ENCODE results near the gene TMEM219. TPM values are rescaled to one million over a fixed set of nuclear protein-coding genes. Genes with fewer than 3 reads are reported as not detected.

Gene TMEM219
- total RNA-seq, 4 donors from 2014 or later, result 48.1 to 120 (median 60.2) TPM

DNA sequence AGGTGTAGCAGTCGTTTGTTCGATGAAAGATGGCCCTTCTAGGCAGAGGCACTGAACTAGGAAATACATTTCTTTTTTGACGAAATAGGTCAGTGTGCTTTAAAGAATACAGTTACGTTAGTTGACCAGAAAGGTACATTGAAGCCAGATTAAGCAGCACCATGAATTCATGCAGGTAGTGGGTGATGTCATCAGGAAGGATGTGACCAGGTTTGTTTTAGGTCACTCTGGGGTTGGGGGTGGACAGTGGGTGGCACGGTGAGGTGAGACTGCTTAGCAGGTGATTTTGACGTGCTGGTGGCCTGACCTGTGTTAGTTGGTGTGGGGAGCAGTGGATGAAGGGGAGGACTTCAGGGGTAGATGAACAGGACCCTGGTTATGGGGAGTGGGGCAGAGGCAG lies 37.7 kb downstream of the TMEM219 start:
- Histone ChIP-seq H3K4me3 (no peak overlapping the region), H3K4me1 (peaks cover 12 to 15% of the 10 kb centered on the region in 2 donors), H3K9me3 (no peaks in the 10 kb centered on the region), H3K27ac (no peak overlapping the region), H3K27me3 (no peaks in the 10 kb centered on the region), H3K36me3 (peaks cover 0 to 27% of the 10 kb centered on the region in 2 donors)
- intact Hi-C loops (cut with DNase I; ENCODE audit: low total_unique reads), result loop anchor here (5.0 to 10.0 kb wide), 5 partner anchors 37 to 1073 kb away; partner anchors contain the start of genes PAGR1, TMEM219, ZNF646 and ZNF668
- no peak for TF ChIP-seq POLR2A (IDR thresholded peaks at IDR 0.05)
- TF ChIP-seq, protein P1, sequence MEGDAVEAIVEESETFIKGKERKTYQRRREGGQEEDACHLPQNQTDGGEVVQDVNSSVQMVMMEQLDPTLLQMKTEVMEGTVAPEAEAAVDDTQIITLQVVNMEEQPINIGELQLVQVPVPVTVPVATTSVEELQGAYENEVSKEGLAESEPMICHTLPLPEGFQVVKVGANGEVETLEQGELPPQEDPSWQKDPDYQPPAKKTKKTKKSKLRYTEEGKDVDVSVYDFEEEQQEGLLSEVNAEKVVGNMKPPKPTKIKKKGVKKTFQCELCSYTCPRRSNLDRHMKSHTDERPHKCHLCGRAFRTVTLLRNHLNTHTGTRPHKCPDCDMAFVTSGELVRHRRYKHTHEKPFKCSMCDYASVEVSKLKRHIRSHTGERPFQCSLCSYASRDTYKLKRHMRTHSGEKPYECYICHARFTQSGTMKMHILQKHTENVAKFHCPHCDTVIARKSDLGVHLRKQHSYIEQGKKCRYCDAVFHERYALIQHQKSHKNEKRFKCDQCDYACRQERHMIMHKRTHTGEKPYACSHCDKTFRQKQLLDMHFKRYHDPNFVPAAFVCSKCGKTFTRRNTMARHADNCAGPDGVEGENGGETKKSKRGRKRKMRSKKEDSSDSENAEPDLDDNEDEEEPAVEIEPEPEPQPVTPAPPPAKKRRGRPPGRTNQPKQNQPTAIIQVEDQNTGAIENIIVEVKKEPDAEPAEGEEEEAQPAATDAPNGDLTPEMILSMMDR (IDR thresholded peaks at IDR 0.05 in 4 of 5, conservative IDR thresholded peaks at IDR 0.05 in 1 of 5), result no peak
- DNase-seq, result no peak
- no peak for ATAC-seq
- in situ Hi-C loops (cut with MboI; ENCODE audit: low sequenced_read_pairs in 4 of 4), result loop anchor here in 1 of 4 donors (25.0 kb wide), 1 partner anchor 312 kb away; the partner anchor contains the start of gene QPRT

DNA sequence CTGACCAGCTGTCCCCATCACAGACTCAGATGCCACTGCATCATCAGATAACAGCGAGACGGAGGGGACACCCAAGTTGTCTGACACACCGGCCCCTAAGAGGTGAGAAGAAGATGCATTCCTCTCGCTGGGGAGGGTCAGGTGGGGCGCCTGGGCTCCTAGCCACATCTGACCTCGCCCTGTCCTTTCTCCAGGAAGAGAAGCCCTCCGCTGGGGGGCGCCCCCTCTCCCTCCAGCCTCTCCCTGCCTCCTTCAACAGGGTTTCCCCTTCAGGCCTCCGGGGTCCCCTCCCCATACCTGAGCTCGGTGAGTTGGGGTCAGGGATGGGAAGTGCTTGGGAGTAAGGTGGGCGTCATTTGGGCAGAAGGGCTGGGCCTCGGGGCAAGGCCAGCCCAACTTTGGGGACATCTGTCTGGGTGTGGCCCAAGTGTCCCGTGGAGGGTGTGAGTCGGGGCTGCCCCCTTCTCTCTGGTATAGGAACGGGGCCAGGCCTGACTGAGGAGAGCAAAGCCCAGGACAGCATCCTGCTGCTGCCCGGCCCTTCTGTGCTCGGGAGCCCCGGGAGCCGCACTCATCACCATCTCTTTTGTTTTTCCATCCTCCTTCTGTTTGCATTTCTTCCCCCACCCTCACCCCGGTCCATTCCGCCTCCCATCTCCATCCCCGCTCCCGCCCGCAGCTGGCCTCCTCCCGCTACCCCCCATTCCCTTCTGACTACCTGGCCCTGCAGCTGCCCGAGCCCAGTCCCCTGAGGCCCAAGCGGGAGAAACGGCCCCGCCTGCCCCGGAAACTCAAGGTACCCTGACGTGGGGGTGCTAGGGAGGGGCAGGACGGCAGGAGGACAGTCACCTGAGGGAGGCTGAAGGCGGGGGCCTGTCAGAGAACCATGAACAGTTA lies 39.1 kb downstream of the TMEM219 start:
- H3K36me3 ChIP-seq, result peaks cover 0 to 27% of the 10 kb centered on the region in 2 donors
- H3K27me3 ChIP-seq, result no peaks in the 10 kb centered on the region
- intact Hi-C loops (cut with DNase I; ENCODE audit: low total_unique reads), result no loop called here
- H3K4me3 ChIP-seq, result no peak overlapping the region
- H3K4me1 ChIP-seq, result peaks cover 6 to 7% of the 10 kb centered on the region in 2 donors
- ATAC-seq, result no peak
- H3K9me3 ChIP-seq, result no peaks in the 10 kb centered on the region
- H3K27ac ChIP-seq, result no peak overlapping the region
- TF ChIP-seq POLR2A (IDR thresholded peaks at IDR 0.05), result no peak
- TF ChIP-seq, protein P1 (IDR thresholded peaks at IDR 0.05 in 4 of 5, conservative IDR thresholded peaks at IDR 0.05 in 1 of 5), result no peak
- in situ Hi-C loops (cut with MboI; ENCODE audit: low sequenced_read_pairs in 4 of 4), result loop anchor here in 1 of 4 donors (25.0 kb wide), 1 partner anchor 314 kb away; the partner anchor contains the start of gene QPRT
- no peak for DNase-seq

DNA sequence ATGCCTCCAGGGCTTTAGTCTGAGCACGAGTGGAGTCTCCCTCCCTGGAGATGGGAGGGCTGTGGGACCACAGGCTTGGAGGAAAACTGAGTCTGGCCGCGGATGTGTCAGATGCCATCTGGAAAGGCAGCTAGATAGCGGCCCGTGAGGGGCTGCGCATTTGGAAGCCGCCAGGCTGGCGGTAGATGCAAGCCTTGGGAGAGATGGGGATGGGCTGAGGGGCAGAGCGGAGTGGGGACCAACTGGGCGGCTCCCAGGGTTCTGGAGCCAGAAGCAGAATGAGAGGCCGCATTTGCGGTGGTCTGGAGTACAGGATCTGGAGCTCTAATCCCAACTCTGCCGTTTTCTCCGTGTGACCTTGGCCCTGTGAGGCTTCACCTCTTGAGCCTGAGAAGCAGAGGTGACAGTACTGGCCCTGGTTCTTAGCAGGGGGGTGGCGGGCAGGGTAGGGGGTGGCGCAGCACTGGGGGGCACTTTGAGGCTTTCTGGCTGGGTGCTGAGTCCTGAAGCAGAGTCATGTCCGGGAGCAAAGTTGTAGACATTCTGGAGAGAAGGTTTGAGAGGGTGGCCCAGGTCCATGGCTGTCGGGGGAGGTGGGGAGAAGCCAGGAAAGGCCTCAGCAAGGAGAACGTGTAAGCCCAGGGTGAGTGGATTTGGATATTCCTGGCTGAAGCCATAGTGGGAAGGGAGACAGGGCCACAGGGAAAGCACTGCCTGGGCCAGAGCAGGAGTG lies 40.9 kb downstream of the TMEM219 start:
- TF ChIP-seq POLR2A (IDR thresholded peaks at IDR 0.05), result no peak
- TF ChIP-seq, protein P1 (IDR thresholded peaks at IDR 0.05 in 4 of 5, conservative IDR thresholded peaks at IDR 0.05 in 1 of 5), result no peak
- in situ Hi-C loops (cut with MboI; ENCODE audit: low sequenced_read_pairs in 4 of 4), result loop anchor here in 1 of 4 donors (25.0 kb wide), 1 partner anchor 315 kb away; the partner anchor contains the start of gene QPRT

DNA sequence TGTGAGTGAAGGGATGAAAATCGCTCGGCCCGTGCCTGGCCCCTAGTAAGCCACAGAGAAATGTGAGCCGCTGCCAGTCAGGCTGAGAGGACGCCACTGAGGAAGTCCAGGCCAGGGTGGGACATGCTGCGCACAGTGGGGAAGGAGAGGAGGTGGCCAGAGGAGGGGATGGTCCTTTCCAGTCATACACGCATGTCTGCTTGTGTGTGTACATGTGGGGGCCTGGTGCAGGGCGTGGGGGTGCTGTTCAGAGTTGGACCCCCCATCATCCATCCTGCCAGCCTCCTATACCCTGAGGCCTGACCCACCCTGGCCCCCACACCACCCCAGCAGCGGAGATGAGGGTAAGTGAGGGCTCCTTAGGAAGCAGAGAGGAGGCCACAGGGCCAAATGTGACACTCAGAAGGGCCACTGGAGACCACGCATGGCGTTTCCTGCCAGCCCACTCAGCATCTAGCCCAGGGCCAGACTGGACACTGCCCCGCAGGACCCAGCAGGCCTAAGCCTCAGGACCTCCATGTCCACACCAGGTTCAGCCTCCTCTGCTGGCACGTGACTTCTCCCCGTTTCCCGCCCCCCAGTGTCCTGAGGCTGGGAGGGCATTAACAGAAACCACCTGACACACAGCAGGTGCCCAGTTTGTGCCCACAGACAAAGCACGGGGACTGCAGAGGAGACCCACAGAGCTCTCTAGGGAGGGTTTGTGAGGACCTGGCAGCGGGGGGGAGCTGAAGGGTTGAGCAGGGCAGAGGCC lies 42.0 kb downstream of the TMEM219 start:
- Histone ChIP-seq H3K4me3 (no peak overlapping the region), H3K27me3 (peaks cover 1 to 4% (median 4%) of the 10 kb centered on the region in 3 donors), H3K36me3 (peaks cover 0 to 10% of the 10 kb centered on the region in 2 donors), H3K4me1 (no peaks in the 10 kb centered on the region), H3K9me3 (no peaks in the 10 kb centered on the region), H3K27ac (no peak overlapping the region)
- DNase-seq (no peak), ATAC-seq (no peak)
- in situ Hi-C loops (cut with MboI; ENCODE audit: low sequenced_read_pairs in 4 of 4) (loop anchor here in 1 of 4 donors (25.0 kb wide), 1 partner anchor 317 kb away; the partner anchor contains the start of gene QPRT), intact Hi-C loops (cut with DNase I; ENCODE audit: low total_unique reads) (no loop called here)
- TF ChIP-seq, protein P1 (IDR thresholded peaks at IDR 0.05 in 4 of 5, conservative IDR thresholded peaks at IDR 0.05 in 1 of 5), result no peak
- TF ChIP-seq POLR2A (IDR thresholded peaks at IDR 0.05), result no peak

More for the DNA sequence above, 40.9 kb downstream of the TMEM219 start:
- Histone ChIP-seq H3K27ac (no peak overlapping the region), H3K9me3 (no peaks in the 10 kb centered on the region), H3K4me1 (no peaks in the 10 kb centered on the region), H3K36me3 (peaks cover 0 to 18% of the 10 kb centered on the region in 2 donors), H3K4me3 (no peak overlapping the region), H3K27me3 (no peaks in the 10 kb centered on the region)
- ATAC-seq (no peak), DNase-seq (no peak)
- intact Hi-C loops (cut with DNase I; ENCODE audit: low total_unique reads), result no loop called here
